GM21390 (cell line): ENCODE measurements around the gene ACTRT1.

Experiments used
- ATAC-seq: cut with Tn5 transposase; IDR thresholded peaks from one replicate; pipeline ENCODE4 v1.9.1; 2021; ENCODE audit not compliant: unreplicated experiment

Gene ACTRT1

GRCh38 chrX:128052303-128052702, at the start of gene ACTRT1:
ACTRT1 (minus strand) TSS chrX:128052403; CDS start chrX:128052206, 197 bp downstream.
- ATAC-seq: no peak

GRCh38 chrX:128078545-128078944, 26.3 kb upstream of the ACTRT1 start:
- no peak for ATAC-seq

GRCh38 chrX:128057421-128057820, 5.2 kb upstream of the ACTRT1 start:
- ATAC-seq: no peak

GRCh38 chrX:128051526-128051925, 677 bp downstream of the ACTRT1 start:
- no peak for ATAC-seq

GRCh38 chrX:128035318-128035717, 16.9 kb downstream of the ACTRT1 start:
- no peak for ATAC-seq

GRCh38 chrX:128021566-128021965, 30.6 kb downstream of the ACTRT1 start:
- no peak for ATAC-seq

- no peak for ATAC-seq
Observed at GRCh38 chrX:128020701-128021100, 31.5 kb downstream of the ACTRT1 start.

- ATAC-seq: no peak
Observed at GRCh38 chrX:128019218-128019617, 33.0 kb downstream of the ACTRT1 start.

- ATAC-seq: no peak
Observed at GRCh38 chrX:128012015-128012414, 40.2 kb downstream of the ACTRT1 start.

GRCh38 chrX:128007882-128008281, 44.3 kb downstream of the ACTRT1 start:
- ATAC-seq: no peak
